Ishikawa (cell line): Measurements from ENCODE around the gene PPP1R13B.

Experiments
- CEBPB ChIP-seq: IDR thresholded peaks from 2 replicates; pipeline ENCODE4 v1.6.1; 2012
- CREB1 ChIP-seq: IDR thresholded peaks from 2 replicates; pipeline ENCODE4 v1.6.1; 2012; ENCODE audit warnings: low read depth
- EGR1 ChIP-seq: IDR thresholded peaks from 2 replicates; pipeline ENCODE4 v1.6.1; 2012
- EP300 ChIP-seq: IDR thresholded peaks from 2 replicates; pipeline ENCODE4 v1.6.1; 2012; ENCODE audit warnings: borderline replicate concordance
- FOXM1 ChIP-seq: IDR thresholded peaks from 2 replicates; pipeline ENCODE4 v1.6.1; 2012; ENCODE audit warnings: low read depth, borderline replicate concordance
- NFIC ChIP-seq: IDR thresholded peaks from 2 replicates; pipeline ENCODE4 v1.6.1; 2012
- RAD21 ChIP-seq: IDR thresholded peaks from 2 replicates; pipeline ENCODE4 v1.6.1; 2012; ENCODE audit warnings: low read depth
- TAF1 ChIP-seq: IDR thresholded peaks from 2 replicates; pipeline ENCODE4 v1.6.1; 2012; ENCODE audit warnings: low read depth, mild to moderate bottlenecking
- TCF12 ChIP-seq: IDR thresholded peaks from 2 replicates; pipeline ENCODE4 v1.6.1; 2012; ENCODE audit warnings: low read depth
- TEAD4 ChIP-seq: IDR thresholded peaks from 2 replicates; pipeline ENCODE4 v1.6.1; 2012
- YY1 ChIP-seq: IDR thresholded peaks from 2 replicates; pipeline ENCODE4 v1.6.1; 2012; ENCODE audit warnings: low read depth
- ZBTB7A ChIP-seq: IDR thresholded peaks from 2 replicates; pipeline ENCODE4 v1.6.1; 2012; ENCODE audit warnings: low read depth
- TF ChIP-seq, protein P1 (sequence below): IDR thresholded peaks from 2 replicates; pipeline ENCODE4 v1.6.1; 2012
- TF ChIP-seq, protein P2 (sequence below): IDR thresholded peaks from 2 replicates; pipeline ENCODE4 v1.6.1; 2012; ENCODE audit warnings: low read depth, mild to moderate bottlenecking
- TF ChIP-seq, protein P3 (sequence below): IDR thresholded peaks from 2 replicates; pipeline ENCODE4 v1.6.1; 2012

The PPP1R13B gene

DNA sequence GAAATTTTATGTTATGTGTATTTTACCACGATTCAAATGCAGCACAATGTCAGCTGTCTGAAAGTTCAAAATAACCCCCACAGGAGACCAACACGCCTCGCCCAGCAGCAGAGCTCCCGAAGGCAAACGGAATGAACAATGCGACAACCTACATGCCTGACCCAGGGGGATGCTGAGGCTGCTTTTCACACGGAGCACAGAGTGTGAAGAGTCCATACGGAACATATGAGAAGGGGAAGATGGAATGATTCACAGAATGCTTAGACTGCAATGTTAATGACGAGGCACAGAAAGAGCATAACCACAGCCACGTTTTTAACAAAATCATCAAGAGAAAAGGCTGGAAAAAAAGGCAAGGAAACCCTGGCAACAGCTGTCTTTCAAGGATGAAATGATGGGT, 109.2 kb downstream of the PPP1R13B start:
- TF ChIP-seq EP300 (no peak), TAF1 (no peak), CEBPB (no peak), FOXM1 (no peak), RAD21 (no peak), TEAD4 (no peak)
- TF ChIP-seq, protein P1, sequence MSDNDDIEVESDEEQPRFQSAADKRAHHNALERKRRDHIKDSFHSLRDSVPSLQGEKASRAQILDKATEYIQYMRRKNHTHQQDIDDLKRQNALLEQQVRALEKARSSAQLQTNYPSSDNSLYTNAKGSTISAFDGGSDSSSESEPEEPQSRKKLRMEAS: no peak
- TF ChIP-seq, protein P2, sequence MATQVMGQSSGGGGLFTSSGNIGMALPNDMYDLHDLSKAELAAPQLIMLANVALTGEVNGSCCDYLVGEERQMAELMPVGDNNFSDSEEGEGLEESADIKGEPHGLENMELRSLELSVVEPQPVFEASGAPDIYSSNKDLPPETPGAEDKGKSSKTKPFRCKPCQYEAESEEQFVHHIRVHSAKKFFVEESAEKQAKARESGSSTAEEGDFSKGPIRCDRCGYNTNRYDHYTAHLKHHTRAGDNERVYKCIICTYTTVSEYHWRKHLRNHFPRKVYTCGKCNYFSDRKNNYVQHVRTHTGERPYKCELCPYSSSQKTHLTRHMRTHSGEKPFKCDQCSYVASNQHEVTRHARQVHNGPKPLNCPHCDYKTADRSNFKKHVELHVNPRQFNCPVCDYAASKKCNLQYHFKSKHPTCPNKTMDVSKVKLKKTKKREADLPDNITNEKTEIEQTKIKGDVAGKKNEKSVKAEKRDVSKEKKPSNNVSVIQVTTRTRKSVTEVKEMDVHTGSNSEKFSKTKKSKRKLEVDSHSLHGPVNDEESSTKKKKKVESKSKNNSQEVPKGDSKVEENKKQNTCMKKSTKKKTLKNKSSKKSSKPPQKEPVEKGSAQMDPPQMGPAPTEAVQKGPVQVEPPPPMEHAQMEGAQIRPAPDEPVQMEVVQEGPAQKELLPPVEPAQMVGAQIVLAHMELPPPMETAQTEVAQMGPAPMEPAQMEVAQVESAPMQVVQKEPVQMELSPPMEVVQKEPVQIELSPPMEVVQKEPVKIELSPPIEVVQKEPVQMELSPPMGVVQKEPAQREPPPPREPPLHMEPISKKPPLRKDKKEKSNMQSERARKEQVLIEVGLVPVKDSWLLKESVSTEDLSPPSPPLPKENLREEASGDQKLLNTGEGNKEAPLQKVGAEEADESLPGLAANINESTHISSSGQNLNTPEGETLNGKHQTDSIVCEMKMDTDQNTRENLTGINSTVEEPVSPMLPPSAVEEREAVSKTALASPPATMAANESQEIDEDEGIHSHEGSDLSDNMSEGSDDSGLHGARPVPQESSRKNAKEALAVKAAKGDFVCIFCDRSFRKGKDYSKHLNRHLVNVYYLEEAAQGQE: no peak

DNA sequence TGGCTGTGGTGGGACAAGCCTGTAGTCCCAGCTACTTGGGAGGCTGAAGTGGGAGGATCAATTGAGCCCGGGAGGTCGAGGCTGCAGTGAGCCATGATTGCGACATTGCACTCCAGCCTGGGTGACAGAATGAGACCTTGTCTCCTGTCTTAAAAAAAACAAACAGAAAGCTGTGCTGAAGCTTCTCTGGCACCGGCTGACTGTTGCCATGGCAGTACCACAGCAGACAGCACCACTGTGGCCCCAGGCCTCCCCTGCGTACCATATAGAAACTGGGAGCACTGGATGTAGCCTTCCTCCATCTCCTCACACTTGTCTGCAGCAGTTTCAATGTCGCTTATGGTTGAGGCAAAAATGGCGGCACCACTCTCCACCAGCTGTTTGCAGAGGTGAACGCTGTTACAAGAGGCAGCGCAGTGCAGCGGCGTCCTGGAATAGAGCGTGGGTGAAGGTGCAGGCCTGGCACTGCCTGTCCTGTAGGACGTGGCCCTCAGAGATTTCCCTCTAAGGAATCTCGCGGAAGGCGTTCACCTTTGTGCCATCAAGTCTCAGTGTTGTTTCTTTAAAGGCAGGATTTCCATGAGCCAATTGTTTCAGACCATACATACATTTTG, 109.8 kb downstream of the PPP1R13B start:
- no peak for TF ChIP-seq EGR1
- TF ChIP-seq NFIC: no peak
- no peak; the same call in 1 of the 2 replicates for TF ChIP-seq CEBPB
- TF ChIP-seq, protein P2: no peak
- no peak for TF ChIP-seq ZBTB7A

DNA sequence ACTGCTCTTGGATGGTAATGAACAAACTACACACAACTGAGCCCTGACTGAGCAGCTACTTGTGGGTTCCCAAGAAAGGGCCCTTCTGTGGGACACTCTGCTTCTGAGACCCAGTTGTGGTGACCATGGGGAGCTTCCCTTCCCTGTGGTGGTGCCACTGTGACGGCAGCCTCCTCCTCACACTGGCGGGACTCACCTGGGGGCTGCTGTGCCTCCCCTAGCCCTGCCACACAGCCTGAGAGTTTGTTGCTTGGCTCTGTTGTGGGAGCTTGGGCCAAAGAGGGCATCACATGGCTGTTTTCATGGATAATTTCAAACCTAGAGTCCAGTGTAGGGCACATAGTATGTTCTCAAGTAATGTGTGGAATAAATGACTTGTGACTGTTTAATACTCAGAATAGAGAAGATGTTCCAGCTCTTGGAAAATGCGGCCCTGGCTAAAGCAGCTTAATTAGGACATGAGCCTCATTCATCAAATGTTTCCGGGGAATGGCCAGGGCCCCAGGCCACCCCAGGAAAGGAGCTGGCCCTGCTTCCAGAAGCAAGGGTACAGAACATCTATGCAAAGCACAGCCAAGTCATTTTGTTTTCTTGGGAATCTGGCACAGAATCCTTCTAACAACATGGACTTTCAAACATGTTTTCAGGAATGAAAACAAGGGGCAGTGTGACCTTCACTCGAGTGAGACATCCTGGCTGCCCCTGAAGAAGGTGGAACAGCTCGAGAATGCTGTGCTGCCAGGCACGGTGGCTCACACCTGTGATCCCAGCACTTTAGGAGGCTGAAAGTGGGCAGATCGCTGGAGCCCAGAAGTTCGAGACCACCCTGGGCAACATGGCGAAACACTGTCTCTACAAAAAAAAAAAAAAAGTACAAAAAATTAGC, 110.6 kb downstream of the PPP1R13B start:
- TF ChIP-seq RAD21 (no peak), EGR1 (no peak), CEBPB (no peak), TEAD4 (no peak), TCF12 (no peak)
- TF ChIP-seq, protein P3, sequence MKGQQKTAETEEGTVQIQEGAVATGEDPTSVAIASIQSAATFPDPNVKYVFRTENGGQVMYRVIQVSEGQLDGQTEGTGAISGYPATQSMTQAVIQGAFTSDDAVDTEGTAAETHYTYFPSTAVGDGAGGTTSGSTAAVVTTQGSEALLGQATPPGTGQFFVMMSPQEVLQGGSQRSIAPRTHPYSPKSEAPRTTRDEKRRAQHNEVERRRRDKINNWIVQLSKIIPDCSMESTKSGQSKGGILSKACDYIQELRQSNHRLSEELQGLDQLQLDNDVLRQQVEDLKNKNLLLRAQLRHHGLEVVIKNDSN: no peak
- TF ChIP-seq, protein P1: no peak

GRCh38 chr14:103735815-103736545, 111.4 kb downstream of the PPP1R13B start:
- TF ChIP-seq EGR1: no peak
- TF ChIP-seq TCF12: no peak

DNA sequence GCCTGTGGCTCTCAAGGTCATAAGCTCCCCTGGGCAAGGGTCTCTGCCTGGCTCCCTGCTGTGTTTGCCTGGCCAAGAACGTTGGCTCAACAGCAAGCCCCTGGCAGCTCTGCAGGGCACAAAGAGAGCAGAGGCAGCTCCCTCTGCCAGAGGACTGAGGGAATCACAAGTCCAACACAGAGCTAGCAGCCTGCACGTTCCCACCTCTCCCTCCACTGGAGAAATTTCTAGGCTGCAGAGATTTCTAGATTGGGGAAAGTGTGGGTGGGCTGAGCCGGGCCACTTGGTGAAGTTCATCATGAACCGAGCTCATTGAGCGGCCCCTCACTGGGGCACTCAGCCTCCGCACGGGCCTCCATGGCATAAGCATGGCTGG, 111.9 kb downstream of the PPP1R13B start:
- TF ChIP-seq, protein P1: no peak
- TF ChIP-seq CEBPB (no peak), ZBTB7A (no peak), RAD21 (no peak), YY1 (no peak), FOXM1 (no peak)

- no peak for TF ChIP-seq TEAD4
- no peak for TF ChIP-seq CEBPB
- TF ChIP-seq YY1: no peak
- TF ChIP-seq RAD21: no peak
- TF ChIP-seq, protein P3: no peak
- TF ChIP-seq EP300: no peak
- no peak for TF ChIP-seq CREB1
Observed at GRCh38 chr14:103735022-103735421, 112.4 kb downstream of the PPP1R13B start.
